DND-41 (cell line): Measurements from ENCODE around the gene CD83.

Experiments used
- ATAC-seq: fragments of 200-7000 bp; cut with Tn5 transposase; 3 replicates; pipeline ENCODE4 v1.9.1; 2021; ENCODE audit warnings: low read depth; ENCODE audit not compliant: insufficient read depth
- DNase-seq: peaks from one replicate; pipeline ENCODE4 v3.0.0-alpha.2; 2020
- H2AFZ ChIP-seq: 2 replicates; pipeline ENCODE4 v1.6.0; 2012; ENCODE audit warnings: low read depth, low read length
- H3K27ac ChIP-seq: 2 replicates; pipeline ENCODE4 v1.5.1; 2012; ENCODE audit warnings: low read length, inconsistent platforms
- H3K27me3 ChIP-seq: fragments of 200-600 bp; sonication (generic); 2 replicates; pipeline ENCODE4 v1.6.0; 2012; ENCODE audit warnings: low read length, mild to moderate bottlenecking, inconsistent platforms; ENCODE audit not compliant: insufficient read depth, poor library complexity
- H3K36me3 ChIP-seq: 2 replicates; pipeline ENCODE4 v1.5.1; 2012; ENCODE audit warnings: low read length, inconsistent platforms; ENCODE audit not compliant: insufficient read depth
- H3K4me1 ChIP-seq: 2 replicates; pipeline ENCODE4 v1.5.1; 2012; ENCODE audit warnings: mild to moderate bottlenecking, low read length; ENCODE audit not compliant: insufficient read depth
- H3K4me2 ChIP-seq: 2 replicates; pipeline ENCODE4 v1.6.0; 2012; ENCODE audit warnings: mild to moderate bottlenecking, moderate library complexity, low read length, inconsistent platforms; ENCODE audit not compliant: insufficient read depth
- H3K4me3 ChIP-seq, 2 experiments: fragments of 200-600 bp in 1 of 2; shearing (Covaris generic) in 1 of 2; 2 replicates each; pipeline ENCODE4 v1.5.1; 2012 to 2016; ENCODE audit warnings: inconsistent platforms in 2 of 2, low read length in 2 of 2, mild to moderate bottlenecking in 2 of 2, low read depth in 1 of 2, moderate library complexity in 1 of 2
- H3K79me2 ChIP-seq: 2 replicates; pipeline ENCODE4 v1.6.0; 2012; ENCODE audit warnings: low read length, inconsistent platforms; ENCODE audit not compliant: insufficient read depth
- H3K9ac ChIP-seq: 2 replicates; pipeline ENCODE4 v1.6.0; 2012; ENCODE audit warnings: low read depth, mild to moderate bottlenecking, inconsistent platforms, low read length, moderate library complexity
- H3K9me3 ChIP-seq: 2 replicates; pipeline ENCODE4 v1.5.1; 2012; ENCODE audit warnings: low read length, moderate library complexity, mild to moderate bottlenecking, inconsistent platforms; ENCODE audit not compliant: insufficient read depth, severe bottlenecking
- H4K20me1 ChIP-seq: 2 replicates; pipeline ENCODE4 v1.6.0; 2012; ENCODE audit warnings: low read length; ENCODE audit not compliant: insufficient read depth
- CTCF ChIP-seq: IDR thresholded peaks from 2 replicates; pipeline ENCODE4 v1.5.1; 2012; ENCODE audit warnings: borderline replicate concordance, low read length, moderate library complexity, mild to moderate bottlenecking; ENCODE audit not compliant: poor library complexity, severe bottlenecking; ENCODE audit errors: extremely low read depth
- EZH2 ChIP-seq: IDR thresholded peaks from 3 replicates; pipeline ENCODE4 v1.6.1; 2012; ENCODE audit warnings: borderline replicate concordance, low read depth, mild to moderate bottlenecking, moderate library complexity, low read length, inconsistent platforms; ENCODE audit not compliant: severe bottlenecking

CD83 gene

DNA sequence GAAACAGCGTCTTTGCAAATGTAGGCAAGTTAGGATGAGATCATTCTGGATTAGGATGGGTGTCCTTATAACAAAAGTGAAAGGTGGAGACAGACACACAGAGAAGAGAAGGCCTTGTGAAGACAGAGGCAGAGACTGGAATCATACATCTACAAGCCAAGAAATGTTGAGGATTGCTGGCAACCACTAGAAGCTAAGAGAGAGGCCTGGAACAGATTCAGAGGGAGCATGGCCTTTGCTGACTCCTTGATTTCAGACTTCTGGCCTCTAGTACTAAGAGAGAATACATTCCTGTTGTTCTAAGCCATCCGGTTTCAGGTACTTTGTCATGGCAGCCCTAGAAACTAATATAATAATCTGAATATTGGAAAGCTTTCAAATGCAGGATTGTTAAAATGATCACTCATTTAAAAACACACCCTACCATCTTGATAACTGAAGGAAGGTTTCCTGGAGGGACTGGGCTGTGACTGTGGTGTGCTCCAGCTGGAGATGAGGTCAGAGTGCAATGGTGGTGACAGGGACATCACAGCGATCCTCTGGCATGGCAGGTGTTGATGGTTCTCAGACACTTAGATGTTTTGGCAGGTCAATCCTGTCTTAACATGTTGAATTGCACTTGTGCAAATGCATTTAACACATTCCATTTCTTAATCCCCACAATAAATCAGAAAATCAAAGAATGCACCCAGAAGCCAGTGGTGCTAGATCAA lies 25.1 kb downstream of the CD83 start:
- no peaks in the 10 kb centered on the region for H3K36me3 ChIP-seq
- no peaks in the 10 kb centered on the region for H3K4me1 ChIP-seq
- DNase-seq, result no peak
- no peak for TF ChIP-seq EZH2
- no peak for TF ChIP-seq CTCF
- no peak for ATAC-seq
- H3K27me3 ChIP-seq, result no peaks in the 10 kb centered on the region
- H3K9me3 ChIP-seq, result no peaks in the 10 kb centered on the region
- H3K4me3 ChIP-seq, result no peak overlapping the region
- H3K27ac ChIP-seq, result no peak overlapping the region
- H4K20me1 ChIP-seq, result no peaks in the 10 kb centered on the region
- H3K4me2 ChIP-seq, result no peak overlapping the region
- H3K9ac ChIP-seq, result no peak overlapping the region
- no peaks in the 10 kb centered on the region for H3K79me2 ChIP-seq
- no peak overlapping the region for H2AFZ ChIP-seq

- H3K9me3 ChIP-seq, result no peaks in the 10 kb centered on the region
- no peak overlapping the region for H3K27ac ChIP-seq
- H3K4me2 ChIP-seq, result no peak overlapping the region
- no peak overlapping the region for H3K4me3 ChIP-seq
- H3K36me3 ChIP-seq, result no peaks in the 10 kb centered on the region
- H3K4me1 ChIP-seq, result no peaks in the 10 kb centered on the region
- TF ChIP-seq CTCF, result no peak
- TF ChIP-seq EZH2, result no peak
- DNase-seq (no peak), ATAC-seq (no peak)
- no peaks in the 10 kb centered on the region for H3K27me3 ChIP-seq
- H4K20me1 ChIP-seq, result no peaks in the 10 kb centered on the region
- no peak overlapping the region for H2AFZ ChIP-seq
- no peak overlapping the region for H3K9ac ChIP-seq
- no peaks in the 10 kb centered on the region for H3K79me2 ChIP-seq
Measured at GRCh38 chr6:14143305-14143704, 25.7 kb downstream of the CD83 start.

- Histone ChIP-seq H3K27ac (no peak overlapping the region), H3K9ac (no peak overlapping the region), H3K27me3 (no peaks in the 10 kb centered on the region), H3K36me3 (no peaks in the 10 kb centered on the region), H3K4me3 (no peak overlapping the region), H3K79me2 (no peaks in the 10 kb centered on the region), H4K20me1 (no peaks in the 10 kb centered on the region), H3K9me3 (no peaks in the 10 kb centered on the region), H3K4me1 (no peaks in the 10 kb centered on the region), H2AFZ (no peak overlapping the region), H3K4me2 (no peak overlapping the region)
- peak; percentile 94 for ATAC-seq
- TF ChIP-seq EZH2 (no peak), CTCF (peak; percentile 93)
- peak; percentile 68 for DNase-seq
Measured at GRCh38 chr6:14144678-14145113, 27.1 kb downstream of the CD83 start.
